Measurements from ENCODE around the gene GPR132. TPM values are rescaled to one million over a fixed set of nuclear protein-coding genes. Genes with fewer than 3 reads are reported as not detected.

Gene GPR132
- total and polyA plus RNA-seq, 8 donors, result 0.14 to 2.3 (median 0.55) TPM

DNA sequence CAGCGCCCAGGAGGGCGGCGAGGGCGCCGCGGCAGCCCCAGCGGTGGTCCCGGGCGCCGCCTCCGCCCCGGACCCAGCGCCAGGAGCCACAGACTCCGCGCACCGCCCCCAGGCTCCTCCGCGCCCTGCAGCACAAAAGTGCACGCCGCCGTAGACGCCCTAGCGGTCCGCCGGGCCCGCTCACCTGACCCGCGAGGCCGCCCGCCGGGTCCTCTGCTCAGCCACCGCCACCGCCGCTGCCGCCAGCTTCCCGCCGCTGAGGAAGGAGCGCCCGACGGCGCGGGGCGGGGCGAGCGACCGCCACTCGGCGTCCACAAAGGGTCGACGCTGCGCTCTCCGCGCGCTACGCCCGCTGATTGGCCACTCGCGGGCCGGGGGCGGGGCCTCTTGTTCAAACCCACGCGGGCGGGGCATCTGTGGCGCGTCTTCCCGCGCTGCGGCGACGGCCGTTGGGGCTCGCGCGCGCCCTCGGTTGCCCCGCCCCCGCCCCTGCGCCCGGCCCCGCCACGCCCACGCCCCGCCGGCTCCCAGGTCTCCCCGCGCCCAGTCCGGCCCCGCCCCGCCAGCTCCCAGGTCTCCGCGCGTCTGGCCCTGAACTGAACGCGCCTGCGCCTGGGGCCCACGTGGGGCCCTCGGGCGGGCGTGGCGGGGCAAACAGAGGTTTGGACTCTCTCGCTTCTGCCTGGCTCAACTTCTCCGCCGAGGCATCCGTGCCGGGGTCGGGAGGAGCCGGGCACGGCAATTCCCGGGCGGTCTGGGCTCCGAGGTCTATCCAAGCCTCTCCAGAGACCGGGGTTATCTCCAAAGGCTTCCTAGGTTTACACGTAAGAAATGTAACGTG, 44.2 kb downstream of the GPR132 start, which contains the start of gene CDCA4:
CDCA4 (minus strand) TSS at position 269 of the 841 bp plus-strand sequence. CDS start 9,154 bp downstream, outside the sequence.
- H3K36me3 ChIP-seq, result no peaks in the 10 kb centered on the region
- H3K4me1 ChIP-seq, result peaks cover 0 to 14% (median 7%) of the 10 kb centered on the region in 3 donors
- 0 to 1% methylated on average over 49 to 115 of the region's 115 CpGs for WGBS, 2 donors
- ATAC-seq, result peak; percentile 93 to 96 (median 94)
- DNase-seq, result peak; percentile 94 to 99 (median 98)
- peak within 1 kb of the TSS; percentile 87 to 96 (median 92) for H3K4me3 ChIP-seq
- FAIRE-seq, result no peak
- H3K27me3 ChIP-seq, result no peaks in the 10 kb centered on the region
- peak within 1 kb of the TSS; percentile 23 to 73 (median 70) for H3K27ac ChIP-seq
- intact Hi-C loops (cut with DNase I), result no loop called here
- TF ChIP-seq, protein P1, sequence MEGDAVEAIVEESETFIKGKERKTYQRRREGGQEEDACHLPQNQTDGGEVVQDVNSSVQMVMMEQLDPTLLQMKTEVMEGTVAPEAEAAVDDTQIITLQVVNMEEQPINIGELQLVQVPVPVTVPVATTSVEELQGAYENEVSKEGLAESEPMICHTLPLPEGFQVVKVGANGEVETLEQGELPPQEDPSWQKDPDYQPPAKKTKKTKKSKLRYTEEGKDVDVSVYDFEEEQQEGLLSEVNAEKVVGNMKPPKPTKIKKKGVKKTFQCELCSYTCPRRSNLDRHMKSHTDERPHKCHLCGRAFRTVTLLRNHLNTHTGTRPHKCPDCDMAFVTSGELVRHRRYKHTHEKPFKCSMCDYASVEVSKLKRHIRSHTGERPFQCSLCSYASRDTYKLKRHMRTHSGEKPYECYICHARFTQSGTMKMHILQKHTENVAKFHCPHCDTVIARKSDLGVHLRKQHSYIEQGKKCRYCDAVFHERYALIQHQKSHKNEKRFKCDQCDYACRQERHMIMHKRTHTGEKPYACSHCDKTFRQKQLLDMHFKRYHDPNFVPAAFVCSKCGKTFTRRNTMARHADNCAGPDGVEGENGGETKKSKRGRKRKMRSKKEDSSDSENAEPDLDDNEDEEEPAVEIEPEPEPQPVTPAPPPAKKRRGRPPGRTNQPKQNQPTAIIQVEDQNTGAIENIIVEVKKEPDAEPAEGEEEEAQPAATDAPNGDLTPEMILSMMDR (IDR thresholded peaks at IDR 0.05), result no peak
- H3K9me3 ChIP-seq, result no peaks in the 10 kb centered on the region

DNA sequence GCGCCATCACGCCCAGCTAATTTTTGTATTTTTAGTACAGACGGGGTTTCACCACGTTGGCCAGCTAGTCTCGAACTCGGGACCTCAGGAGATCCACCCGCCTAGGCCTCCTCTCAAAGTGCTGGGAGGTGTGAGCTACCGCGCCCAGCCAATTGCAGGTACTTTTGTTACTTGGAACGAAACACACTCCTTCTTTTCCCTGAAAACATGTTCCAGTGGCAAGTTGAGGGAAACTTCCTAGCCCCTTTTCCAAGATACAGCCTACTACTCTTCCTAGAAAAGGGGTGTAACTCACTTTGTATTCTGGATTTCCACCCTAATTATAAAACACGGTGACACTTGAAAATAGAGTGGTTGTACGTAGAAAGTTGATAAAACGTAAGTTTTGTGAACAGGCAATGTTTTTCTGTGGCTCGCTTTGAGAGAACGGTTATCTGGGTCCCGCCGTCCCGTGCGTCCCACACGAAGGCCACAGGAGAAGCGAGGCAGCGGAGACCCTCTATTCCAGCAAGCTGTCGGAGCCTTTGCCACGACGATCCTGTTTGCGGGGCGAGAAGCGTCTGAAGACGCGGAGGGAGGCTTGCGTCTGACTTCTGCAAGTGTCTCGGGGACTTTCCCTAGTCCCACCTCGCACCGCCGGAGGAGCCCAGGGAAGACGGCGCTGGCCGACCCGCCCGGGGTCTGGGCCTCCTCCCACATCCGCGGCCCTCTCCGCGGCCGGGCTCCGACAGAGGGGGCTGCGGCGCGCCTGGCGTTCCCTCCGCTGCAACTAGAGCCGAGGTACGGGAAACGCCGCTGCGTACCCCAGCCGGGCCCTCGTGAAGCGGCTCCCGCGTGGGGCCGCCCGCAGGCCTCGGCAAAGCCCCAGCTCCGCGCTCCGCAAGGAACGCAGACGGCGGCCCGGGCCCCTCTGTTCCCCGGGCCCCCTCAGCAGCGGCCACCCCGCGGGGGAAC, 45.1 kb downstream of the GPR132 start:
- TF ChIP-seq, protein P1 (IDR thresholded peaks at IDR 0.05), result no peak
- Histone ChIP-seq H3K9me3 (no peaks in the 10 kb centered on the region), H3K4me3 (peak overlapping the region; percentile 87 to 96 (median 92)), H3K27ac (peak overlapping the region in 3 of 4 donors; percentile 59 to 73 (median 68)), H3K36me3 (no peaks in the 10 kb centered on the region), H3K27me3 (no peaks in the 10 kb centered on the region), H3K4me1 (peaks cover 0 to 14% (median 7%) of the 10 kb centered on the region in 3 donors)
- 7 to 11% methylated on average over 56 to 75 of the region's 75 CpGs for WGBS, 2 donors
- ATAC-seq (peak in 1 of 4 donors; percentile 12), DNase-seq (peak in 4 of 6 donors; percentile 19 to 73 (median 38)), FAIRE-seq (no peak)
- intact Hi-C loops (cut with DNase I), result no loop called here

DNA sequence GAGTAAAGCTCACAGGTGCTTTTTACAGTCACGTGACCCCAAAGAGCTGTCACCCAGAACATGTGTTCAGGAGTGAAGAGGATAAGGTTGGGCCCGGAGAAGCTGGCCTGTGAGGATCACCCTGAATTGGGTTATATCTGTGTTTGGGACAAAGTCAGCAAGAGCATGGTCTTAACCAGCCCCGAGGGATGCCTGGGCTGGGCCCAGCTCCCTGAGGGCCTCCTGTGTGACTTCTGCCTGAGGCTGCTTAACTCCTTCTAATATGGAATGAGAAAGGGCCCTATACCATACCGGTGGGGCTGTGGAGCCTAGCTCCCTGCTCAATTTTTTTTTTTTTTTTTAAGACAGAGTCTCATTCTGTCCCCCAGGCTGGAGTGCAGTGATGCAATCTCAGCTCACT, 46.8 kb downstream of the GPR132 start:
- Histone ChIP-seq H3K9me3 (no peaks in the 10 kb centered on the region), H3K4me3 (no peak overlapping the region), H3K27me3 (no peaks in the 10 kb centered on the region), H3K36me3 (no peaks in the 10 kb centered on the region), H3K27ac (no peak overlapping the region), H3K4me1 (peaks cover 0 to 14% (median 7%) of the 10 kb centered on the region in 3 donors)
- FAIRE-seq (no peak), ATAC-seq (no peak), DNase-seq (no peak)
- WGBS, 2 donors, result 85 to 90% methylated on average over 4 of the region's 4 CpGs
- TF ChIP-seq, protein P1 (IDR thresholded peaks at IDR 0.05), result no peak
- intact Hi-C loops (cut with DNase I), result no loop called here

DNA sequence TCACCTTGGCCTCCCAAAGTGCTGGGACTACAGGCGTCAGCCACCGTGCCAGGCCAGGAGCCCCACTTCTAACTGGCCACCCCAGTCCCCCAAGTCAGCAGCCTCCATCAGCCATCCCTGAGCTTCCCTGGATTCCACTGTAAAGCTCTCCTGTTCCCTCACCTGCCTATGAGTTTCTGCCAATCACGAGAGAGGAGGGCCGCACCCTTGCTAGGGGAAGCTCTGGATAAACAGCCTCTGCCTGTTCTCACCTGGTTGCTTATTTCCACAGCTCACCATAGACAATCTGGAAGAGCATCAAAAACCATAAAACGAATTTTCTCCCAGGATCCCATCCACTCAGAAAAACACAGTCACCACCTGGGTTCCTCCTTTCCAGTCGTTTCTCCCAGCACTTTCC, 49.3 kb downstream of the GPR132 start:
- H3K27ac ChIP-seq, result no peak overlapping the region
- no peaks in the 10 kb centered on the region for H3K27me3 ChIP-seq
- peaks cover 0 to 7% (median 7%) of the 10 kb centered on the region in 3 donors for H3K4me1 ChIP-seq
- ATAC-seq, result no peak
- TF ChIP-seq, protein P1 (IDR thresholded peaks at IDR 0.05), result no peak
- no peak for DNase-seq
- H3K4me3 ChIP-seq, result no peak overlapping the region
- FAIRE-seq, result no peak
- intact Hi-C loops (cut with DNase I), result no loop called here
- no peaks in the 10 kb centered on the region for H3K9me3 ChIP-seq
- H3K36me3 ChIP-seq, result peaks cover 0 to 3% (median 0%) of the 10 kb centered on the region in 3 donors
- 66 to 80% methylated on average over 6 of the region's 6 CpGs for WGBS, 2 donors

Data from pancreas (tissue), 10 donors.